CD4-positive, alpha-beta T cell treated with Interleukin-21 for 1 hour (primary cell): ENCODE results near the gene DNAH6.
"Not testable (repeated sequence)": the region's sequence is repeated elsewhere in the genome, so short reads cannot be mapped to it uniquely, and the experiment has no call there.

Experiments used
- DNase-seq: peaks from one replicate; pipeline ENCODE4 v3.0.0-alpha.2; 2020

DNAH6 gene

DNA sequence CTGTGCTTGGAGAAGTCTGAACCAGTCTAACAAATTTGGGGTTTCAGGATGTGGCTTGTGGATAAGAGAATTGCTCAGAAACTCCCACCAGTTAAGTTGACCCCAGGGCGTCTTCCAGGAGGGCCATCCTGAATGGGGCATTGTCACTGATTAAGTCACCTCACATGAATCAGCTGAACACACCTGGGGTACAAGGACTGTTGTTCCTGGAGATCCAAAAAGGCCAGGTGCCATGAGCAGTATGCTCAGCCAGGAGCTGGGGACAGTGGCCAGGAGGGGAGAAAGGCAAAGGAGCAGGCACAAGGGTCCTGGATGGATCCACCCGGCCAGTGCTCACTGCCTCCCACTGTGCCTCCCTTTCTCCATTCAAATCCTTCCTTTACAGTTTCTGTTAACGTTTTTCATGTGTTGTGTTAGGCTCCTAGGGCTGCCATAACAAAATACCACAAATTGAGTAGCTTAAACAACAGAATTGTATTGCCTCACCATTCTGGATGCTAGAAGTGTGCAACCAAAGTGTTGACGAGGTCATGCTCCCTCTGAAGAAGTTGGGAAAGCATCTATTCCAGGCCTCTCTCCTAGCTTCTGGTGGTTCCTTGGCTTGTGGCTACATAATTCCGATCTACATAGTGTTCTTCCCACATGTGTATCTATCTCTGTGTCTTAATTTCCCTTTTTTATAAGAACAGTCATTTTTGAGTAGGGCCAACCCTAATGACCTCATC is 331.2 kb downstream of the DNAH6 start:
- no peak for DNase-seq

DNA sequence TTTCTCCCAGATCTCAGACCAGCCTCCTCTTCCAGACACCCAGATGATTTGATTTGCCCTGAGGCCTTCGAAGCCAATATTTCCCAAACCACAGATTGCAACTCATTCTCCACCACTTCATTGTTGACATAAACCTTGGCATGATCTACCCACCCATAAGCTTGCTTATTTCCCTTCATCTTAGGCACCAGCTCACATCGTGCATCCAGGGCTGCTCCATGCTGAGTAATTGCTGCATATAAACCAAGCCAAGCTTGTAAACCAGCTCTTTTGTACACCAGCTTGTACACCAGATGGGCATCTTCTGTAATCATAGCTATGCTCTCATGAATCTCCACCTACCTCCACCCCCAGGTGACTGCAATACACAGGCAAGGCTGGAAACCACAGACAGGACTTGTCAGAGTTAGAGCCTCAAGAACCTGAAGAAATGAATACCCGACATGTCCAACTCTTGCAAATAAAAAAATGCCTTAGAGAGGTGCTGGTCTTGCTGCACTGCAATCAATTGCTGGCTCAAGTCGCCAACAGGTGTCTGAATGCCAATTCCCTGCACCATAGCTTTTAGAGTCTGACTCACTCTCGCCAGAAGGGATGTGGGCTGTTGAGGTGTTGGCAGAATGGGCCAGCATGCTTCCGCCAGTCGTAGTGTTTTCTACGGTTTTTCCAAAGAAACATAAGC is 333.1 kb downstream of the DNAH6 start:
- DNase-seq, result peak; percentile 58

DNA sequence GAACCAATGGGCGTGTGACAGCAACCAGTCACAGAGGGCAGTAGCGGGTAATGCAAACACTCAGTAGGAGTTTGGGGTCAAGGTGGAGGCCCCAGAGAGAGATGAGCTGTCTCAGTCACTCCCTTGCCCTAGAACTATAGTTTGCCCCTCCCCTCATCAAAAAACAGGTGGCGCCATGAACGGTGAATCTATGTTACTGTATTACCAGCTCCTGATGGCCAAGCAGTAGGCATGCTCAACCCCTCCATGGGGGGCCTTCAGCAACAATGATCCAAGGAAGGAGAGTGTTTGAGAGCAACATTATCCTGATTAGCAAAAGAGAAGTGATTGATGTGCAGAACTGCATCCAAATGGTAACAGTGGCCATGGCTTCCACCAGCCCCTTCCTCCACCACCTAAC is 334.2 kb downstream of the DNAH6 start:
- no peak for DNase-seq

DNA sequence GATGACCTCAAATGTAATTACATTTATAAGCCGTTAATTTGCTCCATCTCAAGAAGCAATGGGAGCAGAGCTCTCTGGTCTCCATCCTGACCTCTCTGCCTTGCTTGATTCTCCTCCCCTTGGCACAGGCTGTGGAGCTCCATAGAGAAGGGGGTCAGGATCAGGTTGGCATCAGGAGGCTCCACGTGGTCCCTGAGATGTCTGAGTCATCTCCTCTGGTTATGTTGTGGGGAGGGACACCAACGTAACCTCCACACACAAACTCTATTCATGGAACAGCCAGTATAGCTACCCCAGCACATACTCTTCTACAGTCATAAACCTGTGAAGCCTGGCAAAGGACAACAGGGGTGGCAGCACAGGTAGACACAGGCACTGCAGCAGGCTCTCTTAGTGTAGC is 335.6 kb downstream of the DNAH6 start:
- DNase-seq, result no peak

DNA sequence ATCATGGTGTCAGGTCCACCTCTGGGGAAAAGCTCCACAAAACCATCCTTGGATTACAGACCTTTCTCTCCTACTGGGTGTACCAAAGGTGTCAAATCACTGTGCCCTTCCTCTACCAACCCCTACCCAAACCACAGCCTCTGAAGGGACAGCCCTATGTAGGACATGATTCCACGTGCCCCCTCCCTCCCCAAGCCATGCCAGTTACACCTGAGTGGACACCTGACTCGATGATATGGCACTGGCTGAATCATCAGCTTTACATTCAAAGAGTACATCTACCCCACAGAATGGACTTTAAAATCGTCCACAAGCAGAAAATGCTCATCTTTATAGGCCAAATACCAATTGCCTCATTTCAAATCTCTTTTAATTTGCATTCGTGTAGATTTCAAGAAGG is 338.6 kb downstream of the DNAH6 start:
- no peak for DNase-seq

DNA sequence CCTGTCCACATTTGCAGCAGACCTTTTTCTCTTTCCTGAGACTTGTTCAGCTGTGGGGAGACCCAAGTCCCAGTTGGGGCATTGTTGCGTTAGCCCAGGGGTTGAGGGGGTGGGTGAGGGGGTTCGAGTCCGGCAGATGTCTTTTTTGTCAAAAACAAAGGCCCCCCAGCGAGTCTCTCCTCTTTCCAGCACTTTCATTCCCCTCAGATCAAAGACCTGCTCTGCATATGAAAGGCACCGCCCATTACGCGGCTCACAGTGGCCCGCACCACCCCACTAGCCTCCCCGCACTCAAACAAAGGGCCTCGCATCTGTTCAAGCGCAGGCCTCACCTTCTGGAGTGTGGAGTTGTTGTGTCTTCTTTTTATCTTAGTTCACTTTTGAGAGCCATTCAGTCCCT is 339.4 kb downstream of the DNAH6 start:
- no peak for DNase-seq

DNA sequence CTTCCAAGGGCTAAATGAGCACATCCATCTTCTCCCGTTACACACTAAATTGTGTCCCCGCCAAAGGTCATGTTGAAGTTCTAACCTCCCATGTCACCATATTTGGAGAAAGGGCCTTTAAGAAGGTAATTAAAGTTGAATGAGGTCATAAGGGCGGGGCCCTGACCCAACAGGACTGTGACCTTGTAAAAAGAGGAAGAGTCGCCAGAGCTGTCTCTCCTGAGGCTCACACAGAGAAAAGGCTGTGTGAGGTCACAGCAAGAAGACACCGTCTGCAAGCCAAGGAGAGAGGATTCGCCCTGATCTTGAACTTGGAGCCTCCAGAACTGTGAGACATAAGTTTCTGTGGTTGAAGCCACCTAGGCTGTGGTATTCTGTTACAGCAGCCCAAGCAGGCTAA is 340.5 kb downstream of the DNAH6 start:
- peak; percentile 50 for DNase-seq

DNA sequence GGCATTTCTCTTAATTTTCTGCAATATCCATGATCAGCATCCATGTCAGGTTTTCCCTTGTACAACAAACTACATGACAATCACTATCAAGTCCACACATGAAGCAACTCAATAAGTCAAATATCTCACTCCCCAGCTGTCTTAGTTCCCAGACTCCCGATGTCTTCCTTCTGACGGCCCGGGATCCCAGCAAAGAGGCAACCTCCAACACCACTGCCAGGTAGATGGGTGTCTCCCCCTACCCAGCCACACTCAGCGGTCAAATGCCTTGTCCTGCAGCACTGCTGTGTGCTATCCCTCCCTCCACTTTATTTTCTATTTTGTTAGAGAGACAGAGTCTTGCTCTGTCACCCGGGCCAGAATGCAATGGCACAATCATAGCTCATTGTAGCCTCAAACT is 341.3 kb downstream of the DNAH6 start:
- DNase-seq, result no peak

DNA sequence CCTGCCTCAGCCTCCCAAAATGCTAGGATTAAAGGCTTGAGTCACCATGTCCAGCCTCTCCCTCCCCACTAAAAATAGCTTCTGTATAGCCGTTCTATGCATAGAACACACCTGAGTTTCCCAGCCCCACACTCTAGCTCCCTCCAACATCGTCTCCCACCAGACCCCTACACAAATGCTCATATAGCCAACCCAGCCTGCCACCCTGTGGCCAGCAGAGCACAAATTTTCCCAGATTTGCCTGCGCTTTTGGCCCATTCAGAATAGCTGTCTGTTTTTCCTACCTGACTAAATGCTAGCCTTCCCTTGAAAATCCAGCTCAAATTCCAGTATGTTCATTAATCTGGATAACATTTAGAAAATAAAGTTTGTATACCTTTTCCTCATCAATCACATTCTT is 341.8 kb downstream of the DNAH6 start:
- no peak for DNase-seq

DNA sequence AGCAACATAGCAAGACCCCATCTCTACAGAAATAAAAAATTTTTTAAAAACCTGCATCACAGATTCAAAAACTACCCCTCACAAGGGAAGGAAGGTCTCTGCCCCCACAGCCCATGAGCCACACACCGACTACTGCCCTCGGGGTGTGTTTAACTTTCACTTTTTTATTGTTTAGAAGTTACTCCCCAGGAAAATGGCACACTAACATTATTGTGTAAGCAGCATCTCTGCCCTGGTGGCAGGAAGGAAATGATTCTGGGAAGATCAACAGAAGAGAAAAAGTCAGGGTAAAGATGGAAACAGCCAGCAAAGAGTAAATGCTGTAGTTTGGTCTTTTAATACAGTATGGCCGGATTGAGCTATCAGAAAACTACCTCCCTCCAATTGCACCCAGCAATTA is 342.6 kb downstream of the DNAH6 start:
- no peak for DNase-seq

DNA sequence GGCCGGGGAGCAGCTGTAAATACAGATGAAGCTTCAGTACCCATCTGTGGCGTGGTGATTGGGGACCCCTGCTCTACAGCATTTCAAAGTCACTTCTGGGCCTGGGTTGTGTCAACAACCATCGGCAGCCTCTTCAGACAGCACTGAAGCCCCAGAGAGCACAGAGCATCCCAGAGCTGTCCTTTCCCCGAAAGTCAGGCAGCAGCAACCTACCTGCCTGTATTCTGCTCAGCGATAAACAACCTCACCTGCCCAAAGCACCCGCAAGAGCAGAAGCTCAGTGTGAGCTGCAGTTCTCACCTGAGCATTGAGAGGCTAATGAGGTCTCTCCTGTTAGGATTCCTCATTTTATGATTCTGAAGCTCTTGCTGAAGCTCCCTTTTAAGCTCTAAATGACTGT is 345.2 kb downstream of the DNAH6 start:
- DNase-seq, result no peak

DNA sequence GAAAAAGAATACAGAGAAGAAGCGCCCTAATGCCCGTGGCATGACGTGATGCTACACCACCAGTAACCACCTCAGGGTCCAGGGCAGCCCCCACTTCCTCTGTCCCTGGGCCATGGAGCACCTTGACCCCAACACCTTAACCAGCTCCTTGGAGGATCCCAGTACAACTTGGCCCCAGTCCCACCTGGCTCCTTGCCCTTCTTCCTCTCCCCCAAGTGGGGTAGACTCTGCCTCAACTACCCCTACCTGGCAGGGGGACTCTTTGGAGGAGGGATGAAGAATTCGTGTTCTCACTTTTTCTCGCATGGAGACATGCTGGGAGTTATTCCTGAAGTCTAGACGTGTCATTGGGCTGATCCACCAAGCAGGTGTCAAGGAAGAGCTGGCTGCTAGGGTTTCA is 345.7 kb downstream of the DNAH6 start:
- DNase-seq, result no peak

DNA sequence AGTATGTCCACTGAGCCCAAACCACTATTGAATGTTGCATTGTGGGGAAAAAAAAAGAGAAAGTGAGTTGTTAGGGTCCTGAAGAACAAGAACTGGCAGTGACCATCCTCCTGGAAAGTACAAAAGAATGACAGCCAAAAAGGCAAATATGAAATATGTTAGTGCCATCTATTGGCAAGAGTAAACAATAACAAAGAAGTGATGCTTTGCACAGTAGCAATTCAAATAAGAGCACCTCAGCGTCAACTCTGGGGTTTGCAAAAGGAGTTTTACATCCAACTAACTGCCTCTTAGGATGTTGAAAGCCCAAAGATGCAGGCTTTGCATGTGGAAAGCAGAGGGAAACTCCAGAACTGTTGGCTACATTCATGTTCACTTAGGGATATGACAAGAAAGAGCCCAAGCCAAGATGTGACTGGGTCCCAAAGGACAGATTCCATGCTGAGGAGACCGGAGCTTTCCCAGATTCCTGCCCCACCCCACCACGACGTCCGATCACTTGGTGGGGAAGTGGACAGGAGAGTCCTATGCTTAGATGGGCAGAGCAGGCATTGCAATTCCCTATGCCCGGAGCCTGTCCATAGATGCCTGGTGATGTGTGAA is 349.0 kb downstream of the DNAH6 start:
- peak; percentile 69 for DNase-seq

DNA sequence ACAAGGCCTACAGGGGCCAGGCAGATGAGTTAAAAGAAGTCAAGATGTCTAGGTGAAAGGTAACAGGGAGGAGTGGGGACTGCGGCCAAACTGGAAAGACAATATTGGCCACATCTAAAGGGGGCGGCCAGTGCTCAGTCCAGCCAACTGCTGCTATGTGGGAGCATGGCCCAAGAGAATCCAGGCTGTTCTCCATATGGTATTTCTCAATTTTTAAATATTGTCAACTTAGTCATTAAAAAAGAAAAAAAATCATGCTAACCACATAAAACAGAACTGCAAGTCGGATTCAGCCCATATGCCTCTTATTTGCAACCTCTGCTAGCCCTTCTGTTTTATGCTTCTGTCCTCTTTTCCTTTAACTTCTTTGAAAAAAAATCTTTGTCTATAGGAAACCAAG is 349.8 kb downstream of the DNAH6 start:
- no peak for DNase-seq

DNA sequence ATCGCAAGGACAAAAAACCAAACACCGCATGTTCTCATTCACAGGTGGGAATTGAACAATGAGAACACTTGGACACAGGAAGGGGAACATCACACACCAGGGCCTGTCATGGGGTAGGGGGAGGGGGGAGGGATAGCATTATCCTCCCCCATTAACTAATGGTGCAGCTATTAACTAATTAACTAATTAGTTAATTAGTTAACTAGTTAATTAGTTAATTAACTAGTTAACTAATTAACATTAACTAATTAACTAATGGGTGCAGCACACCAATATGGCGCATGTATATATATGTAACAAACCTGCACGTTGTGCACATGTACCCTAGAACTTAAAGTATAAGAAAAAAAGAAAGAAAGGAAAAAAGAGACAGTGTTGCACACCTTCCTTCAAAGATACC is 352.0 kb downstream of the DNAH6 start:
- not testable (repeated sequence) for DNase-seq
